Inferior parietal cortex (tissue), 1 donor: Measurements from ENCODE around the gene ADAT3.

ENCODE experiments used
- DNase-seq: peaks from one replicate; pipeline ENCODE4 v3.0.0-alpha.2; 2016; ENCODE audit errors: extremely low spot score

Gene ADAT3

GRCh38 chr19:1905110-1905862 is at the start of gene ADAT3, which contains the start of gene SCAMP4:
TSS of gene ADAT3 (plus strand) at chr19:1905399. CDS start at chr19:1912048, 6,649 bp downstream.
TSS of gene SCAMP4 (plus strand) at chr19:1905399. CDS start at chr19:1915020, 9,621 bp downstream.
- peak; percentile 98 for DNase-seq

DNA sequence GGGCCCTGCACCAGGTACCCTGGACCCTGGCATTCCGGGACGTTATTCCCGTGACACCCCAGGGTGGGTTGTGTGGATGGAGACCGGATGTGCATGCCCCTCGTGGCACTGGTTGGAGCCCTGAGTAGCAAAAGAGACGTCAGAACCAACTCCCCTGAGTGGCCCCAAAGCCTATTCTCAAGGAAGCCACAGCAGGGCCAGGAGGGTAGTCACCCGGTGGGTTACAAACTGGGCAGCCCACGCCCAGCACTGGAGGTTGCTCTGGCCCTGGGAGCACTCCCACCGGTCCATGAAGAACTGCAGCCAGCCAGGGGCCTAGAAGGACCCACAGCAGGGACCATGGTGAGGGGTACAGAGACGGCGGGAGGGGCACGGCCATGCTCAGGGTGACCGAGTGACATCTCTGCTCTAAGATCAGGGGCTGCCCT is 49.4 kb upstream of the ADAT3 start:
- no peak for DNase-seq

DNA sequence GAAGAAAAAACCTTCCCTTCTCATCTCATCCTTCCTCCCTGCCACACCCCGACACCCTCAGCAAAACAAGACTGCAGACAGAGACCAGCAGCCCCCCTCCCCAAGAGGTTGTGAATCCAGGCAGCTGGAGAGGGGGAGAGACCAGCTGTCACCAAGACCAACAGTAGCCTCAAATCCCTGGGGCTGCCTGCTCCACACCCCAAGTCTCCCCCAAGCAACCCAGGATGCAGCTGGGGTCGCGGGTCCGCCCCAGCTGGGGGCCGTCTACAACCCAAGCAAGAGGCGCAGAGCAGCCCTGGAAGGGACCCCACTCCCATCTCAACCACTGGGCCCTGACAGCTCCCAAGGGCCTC is 48.9 kb upstream of the ADAT3 start:
- DNase-seq = no peak

GRCh38 chr19:1856698-1857603 is 48.2 kb upstream of the ADAT3 start:
- DNase-seq = no peak

DNA sequence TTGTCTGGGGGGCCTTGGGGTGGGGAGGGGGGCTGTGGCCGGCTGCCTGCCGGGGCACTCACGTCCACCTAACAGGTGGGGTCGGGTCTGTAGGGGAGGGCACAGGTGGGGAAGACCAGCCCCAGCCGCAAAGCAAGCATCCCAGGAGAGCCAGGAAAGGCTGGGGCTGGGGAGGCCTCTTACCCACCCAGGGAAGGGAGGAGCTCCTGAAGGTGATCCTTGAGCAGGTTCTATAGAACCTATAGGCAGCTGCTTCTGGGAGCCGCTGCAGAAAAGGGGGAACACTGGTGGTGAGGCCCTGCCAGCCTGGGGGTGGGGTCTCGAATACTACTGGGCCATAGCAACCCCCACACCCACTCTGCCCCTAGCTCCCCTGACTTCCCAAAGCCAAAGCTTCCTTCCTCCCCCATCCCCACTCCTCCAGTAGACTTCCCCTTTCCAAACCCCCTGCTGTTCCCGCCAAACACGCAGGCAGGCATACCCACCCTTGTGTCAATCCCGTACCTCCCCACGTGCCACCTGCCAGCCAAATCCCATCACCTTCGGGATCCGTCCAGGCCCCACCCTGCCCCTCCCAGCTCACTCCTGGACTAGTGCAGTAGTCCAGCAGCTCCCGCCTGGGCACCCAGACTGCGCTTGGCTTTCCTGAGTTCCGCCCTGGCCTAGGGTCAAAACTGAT is 47.4 kb upstream of the ADAT3 start:
- no peak for DNase-seq

GRCh38 chr19:1858412-1859081 is 46.7 kb upstream of the ADAT3 start:
- no peak for DNase-seq

DNA sequence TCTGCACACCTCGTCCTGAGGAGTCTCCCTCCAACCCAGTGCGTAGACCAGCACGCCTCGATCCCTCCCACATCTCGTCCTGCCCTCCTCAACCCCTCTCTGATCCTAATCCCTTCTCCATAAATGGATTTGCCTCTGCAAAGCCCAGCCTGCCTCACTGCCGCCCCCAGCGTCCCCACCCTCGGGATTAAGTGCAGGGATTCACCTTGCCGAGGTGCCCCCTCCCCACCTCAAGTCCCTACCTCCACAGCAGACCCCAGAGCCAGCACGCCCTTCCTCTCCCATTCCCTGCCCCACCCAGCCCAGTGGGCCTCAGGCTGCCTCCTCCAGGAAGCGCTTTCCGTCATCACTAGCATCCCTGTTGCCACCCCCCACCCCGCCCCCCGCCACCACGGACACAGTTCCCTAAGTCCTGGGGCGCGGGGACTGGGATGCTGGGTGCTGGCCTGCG is 45.8 kb upstream of the ADAT3 start:
- no peak for DNase-seq

- peak; percentile 50 for DNase-seq
Measured at GRCh38 chr19:1860042-1860775, 45.0 kb upstream of the ADAT3 start.

DNA sequence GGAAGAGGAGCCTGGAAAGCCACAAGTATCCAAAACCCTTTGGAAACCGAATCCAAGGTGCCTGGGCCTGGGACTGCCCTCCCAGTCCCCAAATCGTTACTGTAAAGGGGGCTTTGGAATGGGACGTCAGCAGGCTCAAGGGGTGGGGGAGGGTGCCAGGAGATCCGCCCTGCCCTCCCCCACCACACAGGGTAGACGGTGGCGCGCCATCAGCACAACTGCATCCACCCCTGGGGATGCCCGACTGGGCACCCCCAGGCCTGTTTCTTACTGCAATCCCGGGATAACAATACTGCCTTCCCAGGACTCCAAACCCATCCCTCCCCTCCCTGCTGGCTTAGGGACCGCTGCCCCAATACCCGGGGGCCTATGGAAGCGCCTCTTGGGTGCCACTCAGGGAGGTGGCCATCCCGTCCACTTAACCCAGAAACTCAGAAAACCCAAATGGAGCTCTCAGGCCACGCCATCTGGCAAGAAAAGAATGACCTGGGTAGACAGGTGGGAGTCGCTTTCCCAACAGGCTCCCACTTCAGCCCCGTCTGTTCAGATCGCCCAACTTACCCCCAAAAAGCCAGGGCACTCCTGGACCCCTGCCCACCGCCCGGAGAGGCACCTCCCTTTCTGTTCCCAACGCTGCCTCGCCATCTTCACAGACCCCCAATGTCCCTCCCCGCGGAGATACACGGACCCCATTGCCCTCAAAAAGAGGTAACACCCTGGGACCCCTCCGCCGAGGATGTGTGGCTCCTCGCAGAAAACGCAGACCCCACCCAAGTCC is 44.2 kb upstream of the ADAT3 start:
- peak; percentile 2 for DNase-seq

DNA sequence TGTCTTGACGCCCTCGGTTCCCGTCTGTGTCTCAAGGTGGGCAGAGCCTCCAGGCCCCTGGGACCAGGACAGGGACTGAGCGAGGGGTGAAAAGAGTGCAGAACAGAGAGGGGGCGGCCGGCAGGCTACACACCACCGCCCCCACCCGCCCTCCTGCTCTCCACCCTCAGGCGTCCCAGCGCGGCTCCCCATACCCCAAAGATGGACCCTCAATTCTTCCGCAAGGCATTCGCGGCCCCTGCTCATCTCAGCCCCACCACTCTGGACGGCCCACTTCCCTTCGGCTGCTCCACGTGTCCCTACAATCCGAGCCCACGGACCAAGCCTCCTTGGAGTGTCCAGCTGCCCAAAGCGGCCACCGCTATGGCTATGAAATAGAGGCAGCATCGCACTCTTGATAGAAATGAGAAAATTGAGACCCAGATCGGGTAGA is 43.6 kb upstream of the ADAT3 start:
- no peak for DNase-seq

GRCh38 chr19:1862068-1862423 is 43.2 kb upstream of the ADAT3 start:
- DNase-seq = no peak

DNA sequence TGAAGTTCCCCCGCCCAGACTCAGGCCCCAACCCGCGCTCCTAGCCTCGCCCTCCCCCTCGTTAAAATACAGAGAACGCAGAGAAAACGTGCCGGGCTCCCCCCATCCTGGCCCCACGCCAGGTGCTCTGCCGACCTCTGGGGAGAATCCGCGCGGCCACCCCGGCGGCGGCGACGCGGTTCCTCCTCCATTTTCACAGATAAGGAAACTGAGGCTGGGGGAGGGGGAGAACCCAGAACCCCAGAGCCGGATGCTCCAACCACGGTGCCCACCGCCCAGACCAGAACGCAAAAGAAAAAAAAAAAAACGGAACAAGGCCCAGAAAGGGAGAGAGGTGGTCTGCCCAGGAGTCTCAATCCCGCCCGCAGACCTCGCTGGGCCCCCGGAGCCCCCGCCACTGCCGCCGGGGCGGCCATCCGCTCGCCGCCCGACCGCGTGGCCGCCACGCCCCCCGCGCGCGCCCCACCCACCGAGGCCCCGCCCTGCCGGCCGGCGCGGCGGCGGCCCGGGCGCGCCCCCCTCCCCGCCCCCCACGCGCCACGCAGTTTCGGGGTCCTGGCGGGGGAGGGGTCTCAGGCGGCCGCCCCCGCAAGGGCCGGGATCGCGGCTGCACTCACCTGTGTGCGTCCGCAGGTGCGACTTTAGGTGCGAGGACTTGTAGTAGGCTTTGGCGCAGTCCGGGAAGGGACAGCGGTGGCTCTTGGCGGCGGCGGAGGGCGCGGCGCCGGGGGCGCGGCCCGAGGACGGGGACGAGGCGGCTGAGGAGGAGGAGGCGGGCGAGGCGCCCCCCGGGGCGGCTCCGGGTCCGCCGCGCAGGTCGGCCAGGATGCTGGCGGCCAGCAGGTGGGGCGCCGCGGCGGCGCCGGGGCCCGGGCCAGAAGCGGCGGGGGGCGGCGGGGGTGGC is 42.5 kb upstream of the ADAT3 start:
- no peak for DNase-seq

- DNase-seq = no peak
Measured at GRCh38 chr19:1863328-1863637, 41.9 kb upstream of the ADAT3 start, which contains the start of gene KLF16. TSS of gene KLF16 (minus strand) at chr19:1863579. CDS start at chr19:1863497, 82 bp downstream.

GRCh38 chr19:1863638-1864479 is 41.3 kb upstream of the ADAT3 start:
- DNase-seq = no peak

GRCh38 chr19:1864480-1865171 is 40.6 kb upstream of the ADAT3 start:
- no peak for DNase-seq

- no peak for DNase-seq
Measured at GRCh38 chr19:1865172-1866010, 39.8 kb upstream of the ADAT3 start.
